Measurements from ENCODE around the gene RGS8.

Gene RGS8

DNA sequence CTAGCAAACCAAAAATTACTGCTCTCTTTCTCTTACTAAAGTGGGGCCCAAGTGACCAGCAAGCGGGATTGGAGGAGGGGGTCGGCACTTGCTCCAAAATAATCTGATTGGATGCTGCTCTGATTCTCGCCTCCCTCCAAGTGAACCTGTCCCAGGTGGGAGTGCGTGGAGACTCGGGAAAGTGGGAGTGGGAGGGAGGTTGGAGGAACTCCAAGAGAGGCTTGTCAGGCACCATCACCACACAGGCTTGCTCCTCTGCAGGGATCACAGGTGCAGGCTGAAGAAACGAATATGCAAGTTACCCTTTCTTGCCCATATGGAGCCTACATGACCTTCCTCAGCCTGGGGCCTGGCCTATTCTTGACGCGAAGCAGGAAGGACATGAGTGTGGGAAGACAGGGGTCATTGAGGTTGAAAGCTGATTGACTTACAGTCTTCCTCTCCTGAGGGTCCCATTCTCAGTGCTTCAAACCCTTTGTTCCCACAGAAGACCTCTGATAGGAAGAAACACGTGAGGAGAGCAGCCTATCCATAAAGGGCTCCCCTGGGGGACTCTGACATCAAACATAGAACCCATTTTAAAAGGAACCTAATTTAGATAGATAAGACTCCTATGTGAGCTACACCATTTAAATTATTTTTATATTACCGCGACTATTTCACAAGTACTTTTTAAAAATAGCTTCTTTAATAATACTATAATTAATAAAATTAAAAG lies 14.2 kb downstream of the RGS8 start:
- no peak for DNase-seq

- no peak for DNase-seq
Observed at GRCh38 chr1:182669266-182669665, 15.1 kb downstream of the RGS8 start.

- no peak for DNase-seq
Observed at GRCh38 chr1:182668521-182669054, 15.8 kb downstream of the RGS8 start.

DNA sequence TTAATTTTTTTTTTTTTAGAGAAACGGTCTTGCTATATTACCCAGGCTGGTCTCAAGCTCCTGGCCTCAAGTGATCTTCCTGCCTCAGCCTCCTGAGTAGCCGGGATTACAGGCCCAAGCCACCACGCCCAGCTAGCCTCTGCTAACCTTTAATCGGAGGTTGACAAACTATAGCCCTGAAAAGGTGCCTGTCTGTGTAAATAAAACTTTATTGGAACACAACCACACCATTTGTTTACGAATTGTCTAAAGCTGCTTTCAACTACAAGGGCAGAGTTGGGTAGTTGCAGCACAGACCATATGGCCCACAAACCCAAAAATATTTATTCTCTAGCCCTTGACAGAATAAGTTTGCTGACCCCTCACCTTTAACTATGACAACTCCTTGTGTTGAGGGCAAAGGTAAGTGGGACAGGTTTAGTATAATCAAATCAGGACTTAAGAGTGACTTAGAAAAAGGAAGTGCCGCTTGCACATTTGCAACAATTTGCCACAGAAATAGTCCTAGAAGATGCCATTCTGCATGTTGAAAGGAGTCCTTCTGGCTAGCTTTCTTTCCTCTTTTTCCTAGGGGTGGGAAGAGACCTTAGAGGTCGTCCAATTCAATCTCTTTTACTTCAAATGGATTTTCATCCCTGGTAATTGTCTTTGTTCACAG lies 16.4 kb downstream of the RGS8 start:
- no peak for DNase-seq

DNA sequence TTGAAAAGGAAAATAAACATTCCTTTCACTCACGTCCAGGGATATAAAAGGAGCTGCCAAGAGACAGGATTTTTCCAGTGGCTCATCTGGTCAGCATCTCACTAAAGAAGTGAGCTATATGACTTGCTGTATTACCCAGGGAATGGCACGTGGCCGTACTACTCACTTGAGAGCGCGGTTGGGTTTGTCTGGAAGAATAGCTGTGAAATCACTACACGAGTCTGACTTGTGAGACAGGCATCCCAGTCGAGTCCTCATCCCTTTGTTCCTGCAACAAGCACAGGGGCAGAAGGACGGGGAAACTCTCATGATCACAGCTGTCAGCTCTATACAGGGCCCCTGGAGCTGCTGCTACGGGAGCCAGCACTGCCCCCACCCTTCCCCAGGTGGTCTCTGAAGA lies 17.7 kb downstream of the RGS8 start:
- DNase-seq: no peak

- DNase-seq: no peak
Observed at GRCh38 chr1:182664296-182664695, 20.1 kb downstream of the RGS8 start.

DNA sequence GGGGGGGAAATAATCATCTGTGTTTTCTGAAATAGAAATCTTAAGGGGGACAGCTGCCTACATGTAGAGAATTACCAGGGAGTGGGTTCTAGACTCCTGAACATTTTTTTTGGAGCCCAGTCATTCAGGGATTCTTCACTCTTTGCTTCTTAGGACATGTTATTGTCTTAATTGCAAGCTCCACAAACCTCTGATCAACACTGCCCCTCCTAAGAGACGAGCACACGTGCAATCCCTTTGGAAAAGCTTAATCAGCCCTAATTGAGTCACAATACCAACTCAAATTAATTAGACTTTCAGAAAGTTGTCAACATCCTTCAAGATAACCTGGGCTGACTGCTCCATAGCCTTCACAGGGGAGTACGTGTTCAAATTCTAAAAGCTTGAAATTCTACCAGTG lies 21.4 kb downstream of the RGS8 start:
- no peak for DNase-seq

- DNase-seq: no peak
Observed at GRCh38 chr1:182662121-182662890, 22.1 kb downstream of the RGS8 start.

DNA sequence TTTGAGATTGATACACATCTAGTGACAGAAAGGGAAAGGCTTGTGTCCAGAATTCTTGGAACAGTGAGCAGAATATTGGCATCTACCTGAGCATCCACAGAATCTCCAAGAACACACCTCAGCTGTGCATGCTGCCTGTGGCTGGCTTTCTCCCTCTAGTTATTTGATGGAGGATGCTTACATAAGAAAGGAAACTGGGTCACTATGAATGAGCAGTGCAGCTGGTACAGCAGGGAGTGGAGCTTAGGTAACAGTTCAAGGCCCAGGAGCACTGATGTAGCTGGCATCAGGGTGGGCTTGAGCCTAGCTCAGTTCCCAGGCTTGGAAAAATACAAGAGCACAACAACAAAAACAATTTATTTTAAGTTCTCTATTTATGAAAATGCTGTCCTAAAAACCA lies 26.3 kb downstream of the RGS8 start:
- no peak for DNase-seq

GRCh38 chr1:182656842-182657397 lies 27.5 kb downstream of the RGS8 start:
- no peak for DNase-seq

DNA sequence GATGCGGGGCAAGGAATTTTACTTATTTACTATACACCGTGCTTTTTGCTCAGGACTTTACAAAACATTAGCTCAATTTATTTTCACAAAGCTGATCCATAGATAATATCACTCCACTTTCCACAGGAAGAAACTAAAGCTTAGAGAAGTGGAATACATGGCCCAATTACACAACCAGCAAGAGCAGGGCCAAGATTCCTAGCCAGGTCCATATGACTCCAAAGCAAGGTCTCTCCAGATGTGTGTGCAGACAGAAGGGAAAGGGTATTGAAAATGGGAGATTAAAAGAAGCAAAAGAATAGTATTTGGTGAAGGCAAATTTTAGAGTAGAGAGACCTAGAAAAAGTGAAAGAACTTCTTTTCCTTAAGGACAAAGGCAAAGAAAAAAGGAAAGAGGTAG lies 30.4 kb downstream of the RGS8 start:
- no peak for DNase-seq

DNA sequence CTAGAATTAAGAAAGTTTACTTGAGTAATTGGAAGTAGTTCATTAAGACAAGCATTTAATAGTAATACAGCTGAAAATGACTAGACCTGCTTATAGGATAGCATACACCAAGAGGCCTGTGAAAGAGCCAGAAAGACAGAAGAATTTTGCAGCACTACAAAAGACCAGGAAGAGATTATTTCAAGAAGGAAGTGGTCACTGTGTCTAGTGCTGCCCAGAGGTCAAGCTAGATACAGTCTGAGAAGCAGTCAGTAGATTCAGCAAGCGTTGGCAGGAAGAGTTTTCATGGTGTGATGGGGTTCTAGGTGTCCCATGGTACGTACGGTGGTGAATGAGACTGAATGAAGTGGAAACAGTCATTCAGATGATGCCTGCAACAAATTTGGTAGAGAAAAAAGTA lies 31.5 kb downstream of the RGS8 start:
- no peak for DNase-seq

DNA sequence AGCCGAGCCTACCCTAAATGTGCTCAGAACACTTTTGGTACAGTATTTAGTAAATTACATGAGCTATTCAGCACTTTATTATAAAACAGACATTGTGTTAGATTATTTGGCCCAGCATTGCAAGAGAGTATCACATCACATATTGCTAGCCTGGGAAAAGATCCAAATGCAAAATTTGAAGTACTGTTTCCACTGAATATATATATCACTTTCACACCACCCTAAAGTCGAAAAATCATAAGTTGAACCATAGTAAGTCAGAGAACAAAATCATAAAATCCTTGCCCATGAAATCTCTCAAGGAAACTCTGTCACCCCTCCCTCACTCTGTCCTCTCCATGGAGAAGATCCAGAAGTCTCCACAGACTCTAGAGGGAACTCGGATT lies 33.1 kb downstream of the RGS8 start:
- no peak for DNase-seq

GRCh38 chr1:182650678-182651338 lies 33.6 kb downstream of the RGS8 start:
- no peak for DNase-seq

DNA sequence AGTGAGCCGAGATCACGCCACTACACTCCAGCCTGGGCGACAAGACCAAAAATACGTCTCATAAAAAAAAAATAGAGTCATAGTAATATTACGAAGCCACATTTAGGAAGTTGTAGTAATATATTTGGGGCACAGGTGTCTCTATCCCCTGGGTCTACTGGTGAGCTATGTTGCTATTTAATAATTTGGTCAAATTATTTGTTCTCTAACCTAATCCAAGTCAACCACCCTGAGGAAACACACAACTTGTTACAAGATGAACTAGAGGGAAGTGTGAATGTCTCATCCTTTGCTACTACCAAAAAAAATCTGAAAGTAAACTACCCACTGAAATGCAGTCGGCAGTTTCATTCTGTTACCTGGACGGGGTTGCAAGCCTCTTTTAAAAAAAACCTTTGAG lies 35.3 kb downstream of the RGS8 start:
- DNase-seq: no peak

- no peak for DNase-seq
Observed at GRCh38 chr1:182646739-182647138, 37.6 kb downstream of the RGS8 start.

- no peak for DNase-seq
Observed at GRCh38 chr1:182644886-182645285, 39.5 kb downstream of the RGS8 start.

DNA sequence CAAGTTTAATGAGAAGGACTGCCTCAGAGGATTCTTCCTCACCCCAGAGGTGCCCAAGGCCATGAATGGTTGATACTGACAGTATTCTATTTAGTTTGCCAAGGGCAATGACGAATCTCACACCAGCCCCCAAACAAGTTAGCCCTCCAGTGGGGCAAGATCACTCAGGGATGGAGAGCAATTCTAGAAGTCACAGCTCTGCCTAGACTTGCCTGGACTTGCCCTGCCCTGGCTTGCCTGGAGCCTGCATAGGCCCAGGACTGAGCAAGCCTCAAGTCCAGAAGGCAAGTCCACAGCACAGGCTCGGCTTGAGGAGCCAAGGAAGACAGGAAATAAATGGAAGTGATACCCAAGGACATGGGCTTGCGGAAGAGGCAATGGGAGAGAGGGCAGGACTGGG lies 40.7 kb downstream of the RGS8 start:
- DNase-seq: no peak

- DNase-seq: no peak
Observed at GRCh38 chr1:182642461-182642860, 41.9 kb downstream of the RGS8 start.

DNA sequence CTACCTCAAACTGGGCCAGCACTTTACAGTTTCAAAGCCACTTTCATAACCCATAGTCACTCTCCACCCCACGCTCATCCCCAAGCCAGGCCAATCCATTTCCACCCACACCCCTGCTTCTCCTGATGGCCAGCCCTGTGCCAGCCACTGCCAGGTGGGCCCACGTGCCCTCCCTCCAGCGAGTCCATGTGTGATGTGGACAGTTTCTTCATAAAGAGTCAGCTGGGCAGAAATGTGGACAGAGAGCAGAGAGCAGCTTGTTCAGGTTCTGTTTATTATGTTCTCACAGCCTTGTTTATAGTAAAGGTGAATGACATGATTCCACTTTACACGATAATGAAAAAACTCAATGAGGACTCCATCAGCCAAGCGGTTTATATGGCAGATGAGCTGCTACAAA lies 42.8 kb downstream of the RGS8 start:
- DNase-seq: no peak

GRCh38 chr1:182639330-182639729 lies 45.1 kb downstream of the RGS8 start:
- no peak for DNase-seq

DNA sequence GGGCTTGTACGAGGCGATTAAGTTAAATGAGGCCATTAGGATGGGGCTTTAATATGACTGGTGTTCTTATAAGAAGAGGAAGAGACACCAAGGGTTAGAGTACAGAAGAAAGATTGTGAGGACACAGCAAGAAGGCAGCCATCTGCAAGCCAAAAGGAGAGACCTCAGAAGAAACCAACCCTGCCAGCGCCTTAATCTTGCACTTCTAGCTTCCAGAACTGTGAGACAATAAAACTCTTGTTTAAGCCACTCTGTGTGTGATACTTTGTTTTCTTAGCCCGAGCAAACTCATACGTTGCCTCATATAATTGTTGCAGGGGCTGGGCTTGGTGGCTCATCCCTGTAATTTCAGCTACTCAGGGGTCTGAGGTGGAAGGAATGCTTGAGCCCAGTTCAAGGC lies 46.6 kb downstream of the RGS8 start:
- no peak for DNase-seq

DNA sequence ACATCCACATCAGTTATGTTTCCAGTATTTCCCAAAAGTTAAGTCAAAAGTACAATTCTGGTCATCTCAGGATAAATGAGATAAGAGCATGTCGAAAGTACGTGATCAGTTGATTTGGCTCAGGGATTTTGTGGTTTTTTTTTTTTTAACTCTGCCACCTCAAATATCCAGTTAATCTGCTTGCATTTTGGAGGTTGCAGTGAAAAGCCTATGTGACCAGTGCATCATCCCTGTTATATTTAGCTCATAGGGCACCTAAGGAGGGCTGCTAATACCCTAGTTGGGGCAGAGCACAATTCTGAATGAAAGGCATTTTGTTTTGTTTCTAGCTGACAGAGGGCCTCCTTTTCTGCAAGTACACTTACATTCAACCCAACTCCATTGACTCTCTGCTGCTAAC lies 48.5 kb downstream of the RGS8 start:
- no peak for DNase-seq

All from CD4-positive, alpha-beta T cell treated with Interleukin-1 beta for 1 hour (primary cell).